K562 (cell line): Measurements from ENCODE around the gene KLHDC7B. TPM values are rescaled to one million over a fixed set of nuclear protein-coding genes. Genes with fewer than 3 reads are reported as not detected.
A peak's percentile ranks its signal among the peaks of the same experiment; 100 is the strongest.

Experiments
- ATAC-seq: fragments of 200-7000 bp; cut with Tn5 transposase; 3 replicates; pipeline ENCODE4 v1.9.1; 2020; ENCODE audit warnings: moderate library complexity
- BruUV-seq: library from RNA; stranded (reverse); fragments of 400-500 nt; replicated peaks from 2 replicates; lab custom pipeline; 2021; lab: Mats Ljungman, UMichigan
- CTCF ChIA-PET: fragments of 300-600 bp; formaldehyde crosslinking; extraction: SDS; loops from one replicate; lab custom pipeline; 2021; ENCODE audit warnings: low intra/inter-chr PET ratio; lab: Yijun Ruan, JAX
- POLR2A ChIA-PET: fragments of 300-600, 350-650 bp; sonication (Branson Sonifier 250); formaldehyde crosslinking; extraction: SDS; loops from one replicate; lab custom pipeline; 2021; ENCODE audit warnings: antibody characterized with exemption, inconsistent platforms; lab: Yijun Ruan, JAX
- DNase-seq, 4 experiments: peaks; one replicate each; pipeline versions ENCODE4 v3.0.0 to v3.0.0-alpha.2; 2011 to 2018; ENCODE audit warnings: low spot score in 3 of 4, mixed read lengths in 3 of 4; ENCODE audit errors: extremely low read depth in 1 of 4
- FAIRE-seq: peaks from 2 replicates; lab custom pipeline; 2011; peaks lifted over from hg19 to GRCh38; lab: Jason Lieb, UNC
- H2AFZ ChIP-seq: 2 replicates; pipeline ENCODE4 v1.6.0; 2011; ENCODE audit warnings: low read depth, low read length, control low read depth, inconsistent platforms
- H3K27ac ChIP-seq: fragments of 200-600 bp; 3 replicates; pipeline ENCODE4 v1.8.0; 2011; ENCODE audit warnings: low read depth, mild to moderate bottlenecking, control low read depth, inconsistent platforms, low read length, moderate library complexity, mixed read lengths; ENCODE audit errors: extremely low read depth
- H3K27me3 ChIP-seq, 2 experiments: fragments of 300-600 bp in 1 of 2; 2 replicates in 1 of 2; 3 replicates in 1 of 2; pipeline versions ENCODE4 v1.6.0 to v1.8.0; 2011; ENCODE audit warnings: inconsistent platforms in 2 of 2, low read length in 2 of 2, mild to moderate bottlenecking in 1 of 2, mixed read lengths in 1 of 2, moderate library complexity in 1 of 2; ENCODE audit not compliant: control insufficient read depth in 2 of 2, insufficient read depth in 2 of 2
- H3K36me3 ChIP-seq: fragments of 300-600 bp; 3 replicates; pipeline ENCODE4 v1.8.0; 2011; ENCODE audit warnings: mild to moderate bottlenecking, low read length, inconsistent platforms; ENCODE audit not compliant: control insufficient read depth, insufficient read depth
- H3K4me1 ChIP-seq, 2 experiments: fragments of 200-600 bp in 1 of 2; replicated peaks in 1 of 2; 2 replicates in 1 of 2; 3 replicates in 1 of 2; pipeline versions ENCODE4 v1.5.1 to v1.8.0; 2011; ENCODE audit warnings: inconsistent platforms in 2 of 2, low read length in 2 of 2, mild to moderate bottlenecking in 1 of 2, mixed read lengths in 1 of 2, moderate library complexity in 1 of 2; ENCODE audit not compliant: control insufficient read depth in 2 of 2, insufficient read depth in 2 of 2
- H3K4me2 ChIP-seq: 2 replicates; pipeline ENCODE4 v1.6.1; 2011; ENCODE audit warnings: low read length, control low read depth, inconsistent platforms, mixed read lengths; ENCODE audit not compliant: insufficient read depth
- H3K4me3 ChIP-seq: fragments of 200-600 bp; sonication (generic), shearing (Covaris generic); 2 replicates; pipeline ENCODE4 v1.5.1; 2016; ENCODE audit warnings: control low read depth, inconsistent platforms
- H3K79me2 ChIP-seq: fragments of 200-600 bp; 3 replicates; pipeline ENCODE4 v1.8.0; 2011; ENCODE audit warnings: low read length, inconsistent platforms; ENCODE audit not compliant: control insufficient read depth, insufficient read depth
- H3K9ac ChIP-seq, 2 experiments: 2 replicates each; pipeline versions ENCODE4 v1.6.0 to v1.6.1; 2011; ENCODE audit warnings: low read depth in 2 of 2, low read length in 2 of 2, control low read depth in 1 of 2, inconsistent platforms in 1 of 2, mild to moderate bottlenecking in 1 of 2, mixed read lengths in 1 of 2; ENCODE audit not compliant: insufficient read depth in 1 of 2
- H3K9me1 ChIP-seq: one replicate; pipeline ENCODE4 v1.6.0; 2011; ENCODE audit warnings: inconsistent platforms, mild to moderate bottlenecking, low read length, moderate library complexity; ENCODE audit not compliant: control insufficient read depth, insufficient read depth
- H3K9me3 ChIP-seq: replicated peaks from 2 replicates; pipeline ENCODE4 v1.5.1; 2011; ENCODE audit warnings: low read depth, low read length, inconsistent platforms; ENCODE audit not compliant: control insufficient read depth, insufficient read depth
- H4K20me1 ChIP-seq: replicated peaks from 2 replicates; pipeline ENCODE4 v1.6.1; 2011; ENCODE audit warnings: low read length, inconsistent platforms, mixed read lengths; ENCODE audit not compliant: control insufficient read depth, insufficient read depth
- NCOA1 ChIP-seq: fragments of 450-650 bp; IDR thresholded peaks from 2 replicates; pipeline ENCODE4 v1.6.1; 2016; ENCODE audit warnings: low read depth
- PCBP1 ChIP-seq: fragments of 200-400 bp; formaldehyde crosslinking; IDR thresholded peaks from 2 replicates; pipeline ENCODE4 v1.6.1; 2018; ENCODE audit warnings: mild to moderate bottlenecking, low read depth, low read length; ENCODE audit not compliant: poor library complexity, severe bottlenecking
- POLR2G ChIP-seq: fragments of 200-400 bp; formaldehyde crosslinking; IDR thresholded peaks from 2 replicates; pipeline ENCODE4 v1.6.1; 2017; ENCODE audit warnings: low read depth, mild to moderate bottlenecking, antibody characterized with exemption, low read length, moderate library complexity
- RBFOX2 ChIP-seq: fragments of 200-400 bp; formaldehyde crosslinking; IDR thresholded peaks from 2 replicates; pipeline ENCODE4 v1.6.1; 2017; ENCODE audit warnings: low read depth, mild to moderate bottlenecking, low read length, moderate library complexity
- SETDB1 ChIP-seq: IDR thresholded peaks from one replicate; pipeline ENCODE4 v1.6.1; 2012; ENCODE audit warnings: low read length, control low read depth, inconsistent platforms
- ZNF174 ChIP-seq: fragments of 250-450 bp; sonication (Bioruptor Pico); IDR thresholded peaks from 2 replicates; pipeline ENCODE4 v1.4.0; 2020; ENCODE audit warnings: mild to moderate bottlenecking
- WGBS: fragments of 100-300 bp; shearing (Covaris generic); methylation state at CpG from one replicate; pipeline ENCODE4 v1.1.6; 2016; ENCODE audit warnings: low coverage, mixed read lengths; ENCODE audit not compliant: insufficient coverage; ENCODE audit errors: missing lambda C conversion rate; 5-methylcytosine and 5-hydroxymethylcytosine counted together
- in situ Hi-C: fragments of 300-500 bp; cut with MboI; formaldehyde crosslinking; loops from 4 replicates; pipeline ENCODE4 v1.15.0; 2018; ENCODE audit warnings: inconsistent platforms, mixed read lengths
- intact Hi-C: fragments of 100-400 bp; cut with micrococcal nuclease; formaldehyde crosslinking; loops from 2 replicates; pipeline ENCODE4 v1.14.2; 2022
- polyA plus RNA-seq, 8 experiments: library from polyadenylated mRNA; depleted of rRNA in 4 of 8; stranded (reverse) in 5 of 8; unstranded in 3 of 8; fragments of >200 nt; fragmentation: Nextera tagmentation in 2 of 8; fragmentation: Illumina TruSeq in 1 of 8; extraction: Ambion mirVana in 2 of 8; extraction: Trizol in 1 of 8; gene quantifications; 2 replicates each; pipeline versions ENCODE4 v1.2.1 to v1.2.3, GENCODE V29; 2011 to 2014; ENCODE audit warnings: inconsistent platforms in 1 of 8, missing spikeins in 1 of 8
- total RNA-seq, 7 experiments: library from RNA; depleted of rRNA in 6 of 7; stranded (reverse); fragments of >200 nt in 6 of 7; fragmentation: Illumina TruSeq in 2 of 7; extraction: Trizol in 2 of 7; gene quantifications; 2 replicates each; pipeline versions ENCODE4 v1.2.1 to v1.2.3, GENCODE V29; 2011 to 2021; ENCODE audit warnings: low replicate concordance in 1 of 7
- TF ChIP-seq, protein P1 (sequence below): sonication (generic); formaldehyde crosslinking; IDR thresholded peaks from 2 replicates; pipeline ENCODE4 v1.8.1; 2023; ENCODE audit warnings: mild to moderate bottlenecking, missing genetic modification reagents

KLHDC7B gene
- total and polyA plus RNA-seq, 9 of the 15 experiments (the other 6 are each of a cell fraction or from before 2014, with no cell fraction given): 0.04 to 0.22 (median 0.05) TPM; not detected in 4

DNA sequence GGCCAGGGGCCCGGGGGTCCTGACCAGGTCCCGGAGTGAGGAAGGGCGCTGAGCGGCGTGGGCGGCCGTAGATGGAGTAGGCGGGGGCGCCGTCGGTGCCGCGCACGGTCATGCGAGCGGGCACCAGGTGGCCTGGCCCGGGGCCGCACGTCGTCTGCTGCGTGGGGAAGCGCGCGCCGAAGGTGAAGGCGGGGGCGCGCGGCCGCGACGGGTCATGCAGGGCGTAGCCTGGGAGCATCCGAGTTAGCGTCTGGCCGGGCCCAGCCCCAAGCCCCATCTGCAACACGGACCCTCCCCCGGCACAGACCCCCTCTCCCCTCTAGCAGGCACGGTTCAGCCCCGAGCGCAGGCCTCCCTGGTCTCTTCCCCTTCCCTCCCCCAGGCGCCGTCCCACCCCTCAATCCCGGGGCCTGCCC, 14.1 kb upstream of the KLHDC7B start:
- H3K27ac ChIP-seq: no peak overlapping the region
- peaks cover 7% of the 10 kb centered on the region; the same call in 2 of the 3 replicates for H3K79me2 ChIP-seq
- H3K4me2 ChIP-seq: no peak overlapping the region
- DNase-seq (no peak), FAIRE-seq (no peak), ATAC-seq (no peak)
- H2AFZ ChIP-seq: no peak overlapping the region
- no peak overlapping the region for H3K4me3 ChIP-seq
- peaks cover 17 to 46% of the 10 kb centered on the region in 2 experiments; a peak in 4 of 5 replicates for H3K4me1 ChIP-seq
- POLR2A ChIA-PET: no interaction called here
- BruUV-seq: no TSS peak
- H4K20me1 ChIP-seq: no peaks in the 10 kb centered on the region
- no CpG with 5 or more reads among the region's 44 CpGs for WGBS
- no peaks in the 10 kb centered on the region for H3K27me3 ChIP-seq
- no peaks in the 10 kb centered on the region for H3K9me1 ChIP-seq
- no peaks in the 10 kb centered on the region for H3K36me3 ChIP-seq
- in situ Hi-C loops (no loop called here), intact Hi-C loops (no loop called here)
- CTCF ChIA-PET: no interaction called here
- no peak overlapping the region for H3K9ac ChIP-seq
- 0 out of 2 replicates have a peak, but pooled peaks cover 2% of the 10 kb centered on the region for H3K9me3 ChIP-seq
- TF ChIP-seq RBFOX2 (0 out of 2 replicates have a peak, but pooled peaks have one; percentile 21), POLR2G (0 out of 2 replicates have a peak, but pooled peaks have one; percentile 14), NCOA1 (no peak)

DNA sequence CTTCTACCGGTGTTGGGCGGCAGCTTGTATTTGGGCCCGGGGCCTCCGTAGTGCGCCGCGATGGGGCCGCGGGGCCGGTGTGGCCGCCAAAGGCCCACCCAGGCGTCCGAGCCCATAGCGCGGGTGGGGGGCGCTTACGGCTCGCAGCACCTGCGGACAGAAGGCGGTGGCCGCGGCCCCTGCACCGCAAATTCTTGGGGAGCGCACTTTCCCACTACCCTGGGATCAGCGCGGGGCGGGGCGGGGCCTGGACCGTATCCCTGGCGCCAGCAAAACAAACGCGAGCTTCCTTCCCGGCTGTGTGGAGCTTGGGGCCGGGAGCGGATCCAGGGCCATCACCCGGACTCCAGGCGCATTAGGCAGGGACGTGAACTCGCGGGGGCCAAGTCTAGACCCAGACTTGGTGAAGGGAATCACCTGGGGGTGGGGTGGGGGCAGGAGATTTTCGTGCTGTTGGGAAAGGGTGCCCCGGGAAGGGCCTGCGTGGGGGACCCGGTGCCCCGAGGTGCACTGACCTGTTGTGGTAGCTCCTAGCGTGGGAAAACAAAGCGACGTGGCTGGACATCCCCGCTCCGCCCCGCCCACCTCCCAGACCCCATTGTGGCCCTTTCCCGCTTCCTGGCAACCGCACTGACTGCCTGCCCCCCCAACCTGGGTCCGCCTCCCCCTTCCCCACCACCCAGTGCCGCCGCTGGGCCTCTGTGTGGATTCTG, 13.6 kb upstream of the KLHDC7B start:
- intact Hi-C loops: no loop called here

More for the DNA sequence above, 13.6 kb upstream of the KLHDC7B start:
- ATAC-seq (no peak), FAIRE-seq (no peak), DNase-seq (no peak)
- Histone ChIP-seq H3K27me3 (no peaks in the 10 kb centered on the region), H3K4me3 (no peak overlapping the region), H4K20me1 (no peaks in the 10 kb centered on the region), H3K9ac (no peak overlapping the region), H3K4me1 (peaks cover 12 to 40% of the 10 kb centered on the region in 2 experiments; a peak in 4 of 5 replicates), H3K9me1 (no peaks in the 10 kb centered on the region), H3K9me3 (0 out of 2 replicates have a peak, but pooled peaks cover 2% of the 10 kb centered on the region), H2AFZ (no peak overlapping the region), H3K4me2 (no peak overlapping the region), H3K79me2 (peaks cover 2% of the 10 kb centered on the region; the same call in 1 of the 3 replicates), H3K36me3 (no peaks in the 10 kb centered on the region), H3K27ac (no peak overlapping the region)
- in situ Hi-C loops: no loop called here
- TF ChIP-seq SETDB1 (no peak), POLR2G (0 out of 2 replicates have a peak, but pooled peaks have one; percentile 16), ZNF174 (no peak), PCBP1 (peak; percentile 51)
- TF ChIP-seq, protein P1, sequence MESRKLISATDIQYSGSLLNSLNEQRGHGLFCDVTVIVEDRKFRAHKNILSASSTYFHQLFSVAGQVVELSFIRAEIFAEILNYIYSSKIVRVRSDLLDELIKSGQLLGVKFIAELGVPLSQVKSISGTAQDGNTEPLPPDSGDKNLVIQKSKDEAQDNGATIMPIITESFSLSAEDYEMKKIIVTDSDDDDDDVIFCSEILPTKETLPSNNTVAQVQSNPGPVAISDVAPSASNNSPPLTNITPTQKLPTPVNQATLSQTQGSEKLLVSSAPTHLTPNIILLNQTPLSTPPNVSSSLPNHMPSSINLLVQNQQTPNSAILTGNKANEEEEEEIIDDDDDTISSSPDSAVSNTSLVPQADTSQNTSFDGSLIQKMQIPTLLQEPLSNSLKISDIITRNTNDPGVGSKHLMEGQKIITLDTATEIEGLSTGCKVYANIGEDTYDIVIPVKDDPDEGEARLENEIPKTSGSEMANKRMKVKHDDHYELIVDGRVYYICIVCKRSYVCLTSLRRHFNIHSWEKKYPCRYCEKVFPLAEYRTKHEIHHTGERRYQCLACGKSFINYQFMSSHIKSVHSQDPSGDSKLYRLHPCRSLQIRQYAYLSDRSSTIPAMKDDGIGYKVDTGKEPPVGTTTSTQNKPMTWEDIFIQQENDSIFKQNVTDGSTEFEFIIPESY (CRISPR knock-in tag): peak; percentile 64
- no TSS peak for BruUV-seq
- POLR2A ChIA-PET: interaction anchor here (0.8 kb wide), 1 partner anchor 16 kb away, joined by 3 read pairs; no protein-coding TSS in a partner anchor
- CTCF ChIA-PET: no interaction called here
- 88% methylated on average over 3 of the region's 56 CpGs for WGBS
